ENCODE results near the gene COL6A1. TPM values are rescaled to one million over a fixed set of nuclear protein-coding genes. Genes with fewer than 3 reads are reported as not detected.

The COL6A1 gene
- total and polyA plus RNA-seq, 2 of the 4 experiments (the other 2 are of a cell fraction): 173 to 1,578 TPM

DNA sequence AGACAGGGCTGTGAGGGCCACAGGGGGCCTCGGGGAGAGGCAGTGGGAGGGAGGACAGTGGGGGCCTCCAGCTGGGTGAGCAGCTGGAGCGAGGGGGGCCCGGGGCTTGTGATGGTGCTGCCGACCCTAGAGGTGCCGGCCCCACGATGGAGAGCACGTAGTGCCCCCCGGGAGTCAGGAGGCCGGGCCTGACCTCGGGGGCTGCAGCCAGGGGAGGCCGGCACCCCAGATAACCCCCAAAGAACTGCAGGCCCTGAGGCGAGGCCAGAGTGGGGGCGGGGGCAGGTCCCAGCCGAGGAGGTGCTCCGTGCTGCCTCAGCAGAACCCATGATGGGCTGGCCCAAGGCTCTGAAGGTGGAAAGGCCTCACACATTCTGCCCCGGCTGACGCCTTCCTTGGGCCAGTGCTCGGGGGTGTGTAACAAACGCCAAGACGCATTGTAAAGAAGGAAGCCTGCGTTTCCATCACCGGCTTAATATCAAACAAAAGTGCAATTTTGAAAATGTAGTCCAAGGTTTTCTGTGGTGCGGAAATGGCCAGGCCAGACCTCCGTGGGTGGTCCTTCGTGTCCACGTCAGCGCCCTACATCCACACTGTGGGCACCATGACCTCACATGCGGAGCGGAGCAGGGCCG lies 55.2 kb downstream of the COL6A1 start:
- CTCF ChIA-PET: interaction anchor here (0.9 kb wide), 2 partner anchors 51 to 64 kb away, joined by 3 read pairs; no protein-coding TSS in a partner anchor
- Histone ChIP-seq H3K23ac (ENCODE audit: low read depth, low read length) (no peak overlapping the region), H3K27ac (ENCODE audit: insufficient read depth, low read length) (peak overlapping the region; percentile 69)
- TF ChIP-seq RFX5 (IDR thresholded peaks at IDR 0.05; ENCODE audit: low read depth, low read length) (no peak), BHLHE40 (IDR thresholded peaks at IDR 0.05; ENCODE audit: low read depth, low read length) (no peak), MXI1 (IDR thresholded peaks at IDR 0.05; ENCODE audit: borderline replicate concordance, low read depth, low read length) (no peak), SMC3 (IDR thresholded peaks at IDR 0.05; ENCODE audit: low read depth, low read length) (no peak), CHD1 (IDR thresholded peaks at IDR 0.05; ENCODE audit: low read depth, low read length) (no peak), CEBPB (IDR thresholded peaks at IDR 0.05; ENCODE audit: low read depth, low read length) (no peak), RCOR1 (IDR thresholded peaks at IDR 0.05; ENCODE audit: insufficient replicate concordance, low read length) (no peak), RAD21 (IDR thresholded peaks at IDR 0.05; ENCODE audit: low read length) (no peak), MAFK (IDR thresholded peaks at IDR 0.05; ENCODE audit: low read depth, low read length) (no peak), FOS (IDR thresholded peaks at IDR 0.05; ENCODE audit: low read depth, low read length) (no peak), POLR2A (IDR thresholded peaks at IDR 0.05; ENCODE audit: low read depth, low read length) (no peak), NFE2L2 (IDR thresholded peaks at IDR 0.05; ENCODE audit: low read depth, low read length) (no peak), MAZ (IDR thresholded peaks at IDR 0.05; ENCODE audit: borderline replicate concordance, low read depth, low read length) (no peak)
- TF ChIP-seq, protein P1, sequence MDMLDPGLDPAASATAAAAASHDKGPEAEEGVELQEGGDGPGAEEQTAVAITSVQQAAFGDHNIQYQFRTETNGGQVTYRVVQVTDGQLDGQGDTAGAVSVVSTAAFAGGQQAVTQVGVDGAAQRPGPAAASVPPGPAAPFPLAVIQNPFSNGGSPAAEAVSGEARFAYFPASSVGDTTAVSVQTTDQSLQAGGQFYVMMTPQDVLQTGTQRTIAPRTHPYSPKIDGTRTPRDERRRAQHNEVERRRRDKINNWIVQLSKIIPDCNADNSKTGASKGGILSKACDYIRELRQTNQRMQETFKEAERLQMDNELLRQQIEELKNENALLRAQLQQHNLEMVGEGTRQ (IDR thresholded peaks at IDR 0.05; ENCODE audit: low read depth, low read length): no peak
- TF ChIP-seq, protein P2, sequence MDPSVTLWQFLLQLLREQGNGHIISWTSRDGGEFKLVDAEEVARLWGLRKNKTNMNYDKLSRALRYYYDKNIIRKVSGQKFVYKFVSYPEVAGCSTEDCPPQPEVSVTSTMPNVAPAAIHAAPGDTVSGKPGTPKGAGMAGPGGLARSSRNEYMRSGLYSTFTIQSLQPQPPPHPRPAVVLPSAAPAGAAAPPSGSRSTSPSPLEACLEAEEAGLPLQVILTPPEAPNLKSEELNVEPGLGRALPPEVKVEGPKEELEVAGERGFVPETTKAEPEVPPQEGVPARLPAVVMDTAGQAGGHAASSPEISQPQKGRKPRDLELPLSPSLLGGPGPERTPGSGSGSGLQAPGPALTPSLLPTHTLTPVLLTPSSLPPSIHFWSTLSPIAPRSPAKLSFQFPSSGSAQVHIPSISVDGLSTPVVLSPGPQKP (IDR thresholded peaks at IDR 0.05; ENCODE audit: borderline replicate concordance, low read depth, low read length): no peak

More for the DNA sequence above, 55.2 kb downstream of the COL6A1 start:
- H3K27me3 ChIP-seq (ENCODE audit: control insufficient read depth, insufficient read depth, low read length): no peaks in the 10 kb centered on the region
- DNase-seq (no peak), ATAC-seq (ENCODE audit: low read depth) (no peak; the same call in 1 of the 2 replicates)
- intact Hi-C loops (cut with micrococcal nuclease): loop anchor here (1.0 kb wide), 1 partner anchor 12 kb away; no protein-coding TSS in a partner anchor
- BruUV-seq (replicated peaks): no TSS peak
- H4K8ac ChIP-seq (ENCODE audit: low read depth in 2 of 2, low read length in 2 of 2): peak overlapping the region; percentile 84 to 96; a peak in 2 of 4 replicates
- no peaks in the 10 kb centered on the region for H3K9me3 ChIP-seq (ENCODE audit: control insufficient read depth, insufficient read depth, low read length)
- peak overlapping the region; percentile 51 for H3K18ac ChIP-seq (ENCODE audit: low read depth, low read length)
- in situ Hi-C loops (cut with MboI; ENCODE audit: low sequenced_read_pairs): no loop called here
- H4K20me1 ChIP-seq (ENCODE audit: insufficient read depth, low read length): no peaks in the 10 kb centered on the region
- H3K36me3 ChIP-seq (ENCODE audit: control insufficient read depth, insufficient read depth, low read length): no peaks in the 10 kb centered on the region
- H2AK5ac ChIP-seq (ENCODE audit: low read depth, low read length): peak overlapping the region; percentile 96
- H3K4me1 ChIP-seq (ENCODE audit: control insufficient read depth, insufficient read depth, low read length): peaks cover 30% of the 10 kb centered on the region
- H2AFZ ChIP-seq (replicated peaks; ENCODE audit: low read length, poor library complexity): peak overlapping the region; percentile 89
- peak overlapping the region; percentile 70; the same call in 1 of the 2 replicates for H4K5ac ChIP-seq (ENCODE audit: low read depth, low read length)
- peak overlapping the region; percentile 99 for H2BK120ac ChIP-seq (ENCODE audit: low read depth, low read length)
- H3K79me1 ChIP-seq (ENCODE audit: low read depth in 1 of 2, low read length in 2 of 2): peaks cover 0 to 22% of the 10 kb centered on the region in 2 experiments; a peak in 1 of 4 replicates
- H4K91ac ChIP-seq (ENCODE audit: insufficient read depth, low read depth, low read length): peak overlapping the region; percentile 96
- H3K4me3 ChIP-seq (ENCODE audit: insufficient read depth, low read depth, low read length): no peak overlapping the region
- WGBS, 2 experiments (ENCODE audit: extremely low coverage in 2 of 2, insufficient read length in 1 of 2): 65% methylated on average over 19 of the region's 30 CpGs; no CpG with 5 or more reads in 1 of the 2 experiments
- peak overlapping the region; percentile 98 for H3K4ac ChIP-seq (ENCODE audit: low read depth, low read length)
- dilution Hi-C loops (cut with HindIII; ENCODE audit: low sequenced_read_pairs, unreplicated experiment): no loop called here
- H3K9ac ChIP-seq (ENCODE audit: low read depth, low read length): peak overlapping the region; percentile 16; the same call in 1 of the 2 replicates
- no peak overlapping the region for H3K56ac ChIP-seq (ENCODE audit: extremely low read depth, insufficient read depth, low read length)
- H2BK5ac ChIP-seq (ENCODE audit: low read depth, low read length, poor library complexity, severe bottlenecking): peak overlapping the region; percentile 79
- H2BK15ac ChIP-seq (ENCODE audit: low read depth, low read length): peak overlapping the region; percentile 45; the same call in 2 of the 3 replicates
- H2AK9ac ChIP-seq (replicated peaks; ENCODE audit: low read depth, low read length, poor library complexity): peak overlapping the region; percentile 60
- H2BK20ac ChIP-seq (ENCODE audit: low read depth, low read length): peak overlapping the region; percentile 91
- POLR2A ChIA-PET (ENCODE audit: unreplicated experiment): interaction anchor here (1.0 kb wide), 1 partner anchor 43 kb away, joined by 3 read pairs; no protein-coding TSS in a partner anchor
- H3K9me1 ChIP-seq (ENCODE audit: insufficient read depth, low read length): peaks cover 11% of the 10 kb centered on the region; the same call in 1 of the 2 replicates
- peak overlapping the region; percentile 54; the same call in 1 of the 2 replicates for H3K14ac ChIP-seq (replicated peaks; ENCODE audit: low read depth, low read length)
- no peak overlapping the region for H3K4me2 ChIP-seq (ENCODE audit: low read depth, low read length)

Data from IMR-90 (cell line).